Transverse colon (tissue), 4 donors: ENCODE results near the gene KRTAP12-2. TPM values are rescaled to one million over a fixed set of nuclear protein-coding genes. Genes with fewer than 3 reads are reported as not detected.

Source experiments
- DNase-seq: peaks from one replicate; pipeline ENCODE4 v3.0.0-alpha.2; 2019
- H3K27ac ChIP-seq, 4 donors: fragments of 200-600 bp; sonication (generic); 2 replicates each; pipeline ENCODE4 v1.5.1; 2016 to 2018; ENCODE audit warnings: inconsistent platforms in 4 of 4
- H3K27me3 ChIP-seq: fragments of 200-600 bp; sonication (generic); 2 replicates; pipeline ENCODE4 v1.5.1; 2017; ENCODE audit warnings: inconsistent platforms
- H3K36me3 ChIP-seq, 4 donors: fragments of 200-600 bp; sonication (generic); 2 replicates each; pipeline ENCODE4 v1.5.1; 2017 to 2019; ENCODE audit warnings: inconsistent platforms in 4 of 4
- H3K4me1 ChIP-seq, 4 donors: fragments of 200-600 bp; sonication (generic); 2 replicates each; pipeline ENCODE4 v1.5.1; 2017 to 2020; ENCODE audit warnings: inconsistent platforms in 4 of 4
- H3K4me3 ChIP-seq, 4 donors: fragments of 200-600 bp; sonication (generic); 1 replicate in 1 of 4; 2 replicates in 3 of 4; pipeline versions ENCODE4 v1.5.1 to v1.6.1; 2017 to 2019; ENCODE audit warnings: inconsistent platforms in 4 of 4
- H3K9me3 ChIP-seq, 2 donors: fragments of 200-600 bp; sonication (generic); 2 replicates each; pipeline ENCODE4 v1.5.1; 2017 to 2019; ENCODE audit warnings: inconsistent platforms in 2 of 2
- EP300 ChIP-seq: sonication (generic); formaldehyde crosslinking; IDR thresholded peaks from one replicate; pipeline ENCODE4 v1.6.1; 2017; ENCODE audit warnings: antibody characterized with exemption, low read depth
- POLR2A ChIP-seq: fragments of 450-650 bp; IDR thresholded peaks from one replicate; pipeline ENCODE4 v1.6.1; 2016; ENCODE audit warnings: antibody characterized with exemption, mild to moderate bottlenecking, moderate library complexity
- POLR2AphosphoS5 ChIP-seq, 3 donors: sonication (generic); formaldehyde crosslinking; IDR thresholded peaks; one replicate each; pipeline ENCODE4 v1.6.1; 2016; ENCODE audit warnings: antibody characterized with exemption in 3 of 3
- WGBS, 2 donors: methylation state at CpG; one replicate each; pipeline ENCODE4 v1.1.5; 2018; ENCODE audit warnings: low coverage in 1 of 2; 5-methylcytosine and 5-hydroxymethylcytosine counted together
- in situ Hi-C, 4 donors: fragments of 200-750 bp; cut with MboI; loops; one replicate each; pipeline versions ENCODE4 v1.15.0 to v1.15.1; 2017; ENCODE audit warnings: low sequenced_read_pairs in 3 of 4, low pct_ligation_motif_present in 1 of 4, low pct_unique_long_range_greater_than_20kb in 1 of 4
- intact Hi-C: fragments of 100-400 bp; cut with DNase I; formaldehyde crosslinking; loops from one replicate; pipeline ENCODE4 v1.15.1; 2023; ENCODE audit warnings: low total_unique reads
- total RNA-seq, 4 donors: library from RNA; depleted of rRNA; stranded (reverse); fragments of >200 nt; gene quantifications; one replicate each; pipeline ENCODE4 v1.1.0, GENCODE V29; 2016
- TF ChIP-seq, protein P1 (sequence below), 5 experiments: fragments of 200-600 bp in 3 of 5; fragments of 450-650 bp in 2 of 5; sonication (generic) in 3 of 5; IDR thresholded peaks; 1 replicate in 2 of 5; 2 replicates in 3 of 5; pipeline ENCODE4 v1.5.1; 2016 to 2017; ENCODE audit warnings: antibody characterized with exemption in 5 of 5, inconsistent platforms in 3 of 5, mild to moderate bottlenecking in 2 of 5, moderate library complexity in 1 of 5

The KRTAP12-2 gene
- total RNA-seq, 4 donors from 2014 or later: not detected

DNA sequence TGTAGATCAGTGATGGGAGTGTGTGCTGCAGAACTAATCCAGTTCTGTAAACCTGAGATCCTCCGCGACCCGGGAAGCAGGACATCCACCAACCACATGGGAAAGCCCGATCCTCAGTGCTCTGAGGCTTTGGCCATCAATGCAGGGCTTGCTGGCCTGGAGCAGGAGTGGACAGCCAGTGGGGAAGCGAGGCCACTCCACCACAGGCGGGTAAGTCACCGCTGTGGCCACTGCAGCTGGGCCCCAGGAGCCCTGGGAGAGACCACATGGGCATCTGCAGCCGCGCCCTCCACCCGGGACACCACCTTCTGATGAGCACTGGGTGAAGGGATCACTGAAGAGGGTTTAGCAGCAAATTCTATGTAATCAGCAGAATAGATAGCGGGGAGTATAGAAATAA is 14.4 kb upstream of the KRTAP12-2 start:
- intact Hi-C loops: no loop called here
- WGBS, 2 donors: 80 to 83% methylated on average over 1 to 11 of the region's 11 CpGs

DNA sequence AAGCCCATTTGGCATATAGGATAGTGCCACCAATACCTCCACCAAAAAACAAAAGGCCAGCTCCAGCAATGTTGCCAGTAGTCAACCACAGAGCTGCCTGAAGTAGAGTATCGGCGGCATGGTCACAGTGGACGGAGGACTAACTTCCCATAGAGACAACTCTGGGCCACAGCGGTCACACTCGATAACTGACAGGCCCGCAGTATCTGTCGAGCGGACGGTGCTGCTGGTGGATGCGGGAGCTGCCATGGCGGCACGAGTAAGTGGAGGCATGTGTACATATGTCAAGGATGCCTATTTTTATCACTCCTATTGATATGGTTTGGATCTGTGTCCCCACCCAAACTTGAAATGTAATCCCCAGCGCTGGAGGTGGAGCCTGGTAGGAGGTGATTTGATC is 11.2 kb upstream of the KRTAP12-2 start:
- intact Hi-C loops: no loop called here
- Histone ChIP-seq H3K36me3 (no peaks in the 10 kb centered on the region), H3K4me3 (no peak overlapping the region), H3K9me3 (peaks cover 0 to 5% of the 10 kb centered on the region in 2 donors), H3K27me3 (no peaks in the 10 kb centered on the region), H3K27ac (no peak overlapping the region), H3K4me1 (no peaks in the 10 kb centered on the region)
- TF ChIP-seq POLR2AphosphoS5 (IDR thresholded peaks at IDR 0.05): no peak
- no peak for DNase-seq
- WGBS, 2 donors: 94% methylated on average over 13 of the region's 13 CpGs; no CpG with 5 or more reads in 1 of the 2 donors
- in situ Hi-C loops: loop anchor here in 2 of 4 donors (25.0 kb wide), 1 partner anchor 91 kb away; the partner anchor contains the start of genes KRTAP10-5 (in 2 of the 2) and KRTAP10-6 (in 2 of the 2)

More for the DNA sequence above, 14.4 kb upstream of the KRTAP12-2 start:
- Histone ChIP-seq H3K27me3 (no peaks in the 10 kb centered on the region), H3K27ac (no peak overlapping the region), H3K4me3 (no peak overlapping the region), H3K4me1 (no peaks in the 10 kb centered on the region), H3K36me3 (no peaks in the 10 kb centered on the region), H3K9me3 (no peaks in the 10 kb centered on the region)
- TF ChIP-seq, protein P1, sequence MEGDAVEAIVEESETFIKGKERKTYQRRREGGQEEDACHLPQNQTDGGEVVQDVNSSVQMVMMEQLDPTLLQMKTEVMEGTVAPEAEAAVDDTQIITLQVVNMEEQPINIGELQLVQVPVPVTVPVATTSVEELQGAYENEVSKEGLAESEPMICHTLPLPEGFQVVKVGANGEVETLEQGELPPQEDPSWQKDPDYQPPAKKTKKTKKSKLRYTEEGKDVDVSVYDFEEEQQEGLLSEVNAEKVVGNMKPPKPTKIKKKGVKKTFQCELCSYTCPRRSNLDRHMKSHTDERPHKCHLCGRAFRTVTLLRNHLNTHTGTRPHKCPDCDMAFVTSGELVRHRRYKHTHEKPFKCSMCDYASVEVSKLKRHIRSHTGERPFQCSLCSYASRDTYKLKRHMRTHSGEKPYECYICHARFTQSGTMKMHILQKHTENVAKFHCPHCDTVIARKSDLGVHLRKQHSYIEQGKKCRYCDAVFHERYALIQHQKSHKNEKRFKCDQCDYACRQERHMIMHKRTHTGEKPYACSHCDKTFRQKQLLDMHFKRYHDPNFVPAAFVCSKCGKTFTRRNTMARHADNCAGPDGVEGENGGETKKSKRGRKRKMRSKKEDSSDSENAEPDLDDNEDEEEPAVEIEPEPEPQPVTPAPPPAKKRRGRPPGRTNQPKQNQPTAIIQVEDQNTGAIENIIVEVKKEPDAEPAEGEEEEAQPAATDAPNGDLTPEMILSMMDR (IDR thresholded peaks at IDR 0.05): no peak
- TF ChIP-seq POLR2AphosphoS5 (IDR thresholded peaks at IDR 0.05) (no peak), POLR2A (no peak), EP300 (no peak)
- in situ Hi-C loops: loop anchor here in 2 of 4 donors (25.0 kb wide), 1 partner anchor 94 kb away; the partner anchor contains the start of genes KRTAP10-5 (in 2 of the 2) and KRTAP10-6 (in 2 of the 2)
- no peak for DNase-seq

DNA sequence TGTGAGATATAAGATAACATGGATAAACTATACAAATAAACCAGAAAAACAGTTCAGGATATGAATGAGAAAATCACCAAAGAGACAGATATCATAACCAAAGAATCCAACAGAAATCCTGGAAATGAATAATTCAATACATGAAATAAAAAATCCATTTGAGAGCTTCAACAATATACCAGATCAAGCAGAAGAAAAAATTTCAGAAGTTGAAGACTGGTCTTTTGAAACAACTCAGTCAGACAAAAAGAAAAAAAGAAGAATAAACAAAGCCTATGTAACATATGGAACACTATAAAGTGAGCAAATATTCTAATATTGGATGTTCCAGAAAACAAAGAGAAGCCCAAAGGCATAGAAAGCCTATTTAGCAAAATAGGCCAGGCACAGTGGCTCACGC is 5.2 kb upstream of the KRTAP12-2 start:
- no peaks in the 10 kb centered on the region for H3K36me3 ChIP-seq
- no peaks in the 10 kb centered on the region for H3K27me3 ChIP-seq
- no peaks in the 10 kb centered on the region for H3K4me1 ChIP-seq
- intact Hi-C loops: no loop called here
- H3K9me3 ChIP-seq: peaks cover 0 to 5% of the 10 kb centered on the region in 2 donors
- in situ Hi-C loops: no loop called here
- 95% methylated on average over 1 of the region's 1 CpG; no CpG with 5 or more reads in 1 of the 2 donors for WGBS, 2 donors
- no peak overlapping the region for H3K4me3 ChIP-seq
- no peak overlapping the region for H3K27ac ChIP-seq
- TF ChIP-seq, protein P1 (IDR thresholded peaks at IDR 0.05): no peak
- TF ChIP-seq POLR2AphosphoS5 (IDR thresholded peaks at IDR 0.05) (no peak), POLR2A (no peak), EP300 (no peak)
- no peak for DNase-seq

DNA sequence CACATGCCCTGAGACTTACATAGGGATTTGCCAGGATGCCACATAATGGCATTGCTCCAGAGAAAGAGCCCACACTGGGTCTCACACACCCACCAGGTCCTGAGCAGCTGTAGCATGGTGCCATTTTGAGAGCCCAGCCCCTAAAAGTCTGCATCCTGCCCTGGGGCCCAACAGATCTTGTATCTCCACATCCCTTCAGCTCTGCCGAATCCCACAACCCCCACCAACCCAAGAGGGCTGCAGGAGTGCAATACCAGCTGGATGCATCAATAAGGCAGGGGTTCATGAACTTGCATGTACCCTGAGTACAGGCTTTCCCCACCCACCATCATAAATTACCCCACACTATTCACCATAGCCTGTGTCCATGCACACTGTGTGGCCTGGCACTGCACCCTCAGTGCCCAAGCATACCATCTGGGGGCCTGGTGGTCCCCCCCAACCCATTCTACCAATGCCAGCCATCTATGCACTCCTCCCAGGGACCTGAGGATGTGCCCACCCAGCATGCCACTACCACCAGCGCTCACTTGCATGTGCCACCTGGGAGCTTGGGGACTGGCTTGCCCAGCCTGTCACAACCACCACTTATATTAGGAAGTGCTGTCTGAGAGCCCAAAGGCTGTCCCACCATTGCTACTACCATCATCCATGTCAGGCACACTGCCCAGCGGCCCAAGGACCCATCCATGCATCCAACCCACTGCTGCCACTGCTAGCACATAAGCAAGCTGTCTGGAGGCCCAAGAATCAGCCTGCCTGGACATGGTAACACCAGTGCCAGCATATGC is 4.1 kb upstream of the KRTAP12-2 start:
- TF ChIP-seq POLR2AphosphoS5 (IDR thresholded peaks at IDR 0.05) (no peak), POLR2A (no peak), EP300 (no peak)
- TF ChIP-seq, protein P1 (IDR thresholded peaks at IDR 0.05): no peak
- 74% methylated on average over 3 of the region's 3 CpGs; no CpG with 5 or more reads in 1 of the 2 donors for WGBS, 2 donors
- peaks cover 0 to 5% of the 10 kb centered on the region in 2 donors for H3K9me3 ChIP-seq
- H3K27me3 ChIP-seq: no peaks in the 10 kb centered on the region
- no peaks in the 10 kb centered on the region for H3K4me1 ChIP-seq
- DNase-seq: no peak
- intact Hi-C loops (no loop called here), in situ Hi-C loops (no loop called here)
- H3K4me3 ChIP-seq: no peak overlapping the region
- no peaks in the 10 kb centered on the region for H3K36me3 ChIP-seq
- H3K27ac ChIP-seq: no peak overlapping the region
